Activated CD4-positive, alpha-beta memory T cell treated with anti-CD3 and anti-CD28 coated beads for 36 hours (primary cell): ENCODE data around the gene JAML. TPM values are rescaled to one million over a fixed set of nuclear protein-coding genes. Genes with fewer than 3 reads are reported as not detected.

Experiments used
- CTCF ChIA-PET: fragments of 350-600 bp; sonication (Branson Sonifier 250); formaldehyde crosslinking; loops from one replicate; lab custom pipeline; 2021; ENCODE audit warnings: antibody characterized with exemption, inconsistent platforms; lab: Charles Lee
- POLR2A ChIA-PET: fragments of 350-600 bp; sonication (Branson Sonifier 250); formaldehyde crosslinking; loops from one replicate; lab custom pipeline; 2021; ENCODE audit warnings: antibody characterized with exemption; lab: Charles Lee
- DNase-seq: peaks from one replicate; pipeline ENCODE4 v3.0.0-alpha.2; 2020
- H3K27ac Mint-ChIP-seq: one replicate; pipeline ENCODE4 v1.8.0; 2021; ENCODE audit warnings: mixed read lengths
- H3K27me3 Mint-ChIP-seq: one replicate; pipeline ENCODE4 v1.8.0; 2021; ENCODE audit warnings: mixed read lengths
- H3K36me3 Mint-ChIP-seq: one replicate; pipeline ENCODE4 v1.8.0; 2021; ENCODE audit warnings: mixed read lengths
- H3K4me1 Mint-ChIP-seq: one replicate; pipeline ENCODE4 v1.8.0; 2021; ENCODE audit warnings: low read depth, mixed read lengths
- H3K4me3 Mint-ChIP-seq: one replicate; pipeline ENCODE4 v1.8.0; 2021; ENCODE audit warnings: mild to moderate bottlenecking, mixed read lengths
- H3K9me3 Mint-ChIP-seq: one replicate; pipeline ENCODE4 v1.8.0; 2021; ENCODE audit warnings: mixed read lengths
- intact Hi-C: fragments of 100-400 bp; cut with micrococcal nuclease; formaldehyde crosslinking; loops from one replicate; pipeline ENCODE4 v1.15.1; 2023
- total RNA-seq, 2 experiments: library from RNA; stranded (reverse); gene quantifications; one replicate each; pipeline ENCODE4 v1.2.3, GENCODE V29; 2021

Gene JAML
- total RNA-seq, 2 experiments from 2014 or later: 155 to 163 TPM

- intact Hi-C loops: loop anchor here (1.0 to 5.0 kb wide), 9 partner anchors 8 to 222 kb away; partner anchors contain the start of genes CD3D, JAML and MPZL3
- Mint-ChIP-seq H3K4me1 (peaks cover 97% of the 10 kb centered on the region), H3K9me3 (no peaks in the 10 kb centered on the region), H3K27me3 (no peaks in the 10 kb centered on the region), H3K27ac (peak overlapping the region; percentile 97), H3K4me3 (peak overlapping the region; percentile 81), H3K36me3 (peaks cover 58% of the 10 kb centered on the region)
- ChIA-PET CTCF (interaction anchor here (0.5 to 4.0 kb wide), 10 partner anchors 8 to 122 kb away, joined by 3 to 14 read pairs (median 6); partner anchors contain the start of genes JAML and MPZL3), POLR2A (interaction anchor here (0.7 to 8.2 kb wide), 16 partner anchors 9 to 231 kb away, joined by 3 to 83 read pairs (median 8); partner anchors contain the start of genes CD3D, CD3E, IL10RA and JAML)
- peak; percentile 78 for DNase-seq
These were observed 8.0 kb downstream of the JAML start for GRCh38 chr11:118216621-118217481.

- DNase-seq: no peak
- intact Hi-C loops: loop anchor here (2.0 to 5.0 kb wide), 3 partner anchors 127 to 223 kb away; partner anchors contain the start of gene CD3D
- Mint-ChIP-seq H3K27ac (peak overlapping the region; percentile 97), H3K36me3 (peaks cover 58% of the 10 kb centered on the region), H3K4me3 (peak overlapping the region; percentile 81), H3K9me3 (no peaks in the 10 kb centered on the region), H3K4me1 (peaks cover 95% of the 10 kb centered on the region), H3K27me3 (no peaks in the 10 kb centered on the region)
- ChIA-PET POLR2A (interaction anchor here (0.7 to 8.2 kb wide), 9 partner anchors 10 to 123 kb away, joined by 3 to 83 read pairs (median 9); partner anchors contain the start of genes JAML and MPZL3), CTCF (interaction anchor here (0.8 to 4.0 kb wide), 10 partner anchors 11 to 248 kb away, joined by 3 to 14 read pairs (median 6); partner anchors contain the start of gene MPZL3)
These were observed 9.0 kb downstream of the JAML start for GRCh38 chr11:118215765-118216164.

DNA sequence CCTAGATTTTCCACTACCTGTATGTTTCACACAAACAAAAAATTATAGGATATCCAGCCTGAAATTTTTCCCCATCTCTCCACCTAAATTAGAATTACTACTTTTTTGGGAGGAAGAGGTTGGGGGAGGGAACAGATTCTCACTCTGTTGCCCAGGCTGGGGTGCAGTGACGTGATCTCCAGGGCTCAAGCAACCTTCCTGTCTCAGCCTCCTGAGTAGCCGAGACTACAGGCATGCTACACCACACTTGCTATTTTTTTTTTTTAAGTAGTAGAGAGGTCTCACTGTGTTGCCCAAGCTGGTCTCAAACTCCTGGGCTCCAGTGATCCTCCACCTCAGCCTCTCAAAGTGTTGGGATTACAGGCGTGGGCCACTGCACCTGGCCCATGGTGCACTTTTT, 9.5 kb downstream of the JAML start:
- ChIA-PET POLR2A (interaction anchor here (0.8 to 8.2 kb wide), 6 partner anchors 10 to 89 kb away, joined by 3 to 83 read pairs (median 50); partner anchors contain the start of genes CD3E, JAML and MPZL3), CTCF (interaction anchor here (0.8 to 2.9 kb wide), 6 partner anchors 12 to 248 kb away, joined by 3 to 14 read pairs (median 8); no protein-coding TSS in a partner anchor)
- H3K9me3 Mint-ChIP-seq: no peaks in the 10 kb centered on the region
- intact Hi-C loops: loop anchor here (5.0 kb wide), 1 partner anchor 213 kb away; no protein-coding TSS in a partner anchor
- H3K27me3 Mint-ChIP-seq: no peaks in the 10 kb centered on the region
- peaks cover 94% of the 10 kb centered on the region for H3K4me1 Mint-ChIP-seq
- H3K27ac Mint-ChIP-seq: peak overlapping the region; percentile 97
- H3K4me3 Mint-ChIP-seq: peak overlapping the region; percentile 81
- H3K36me3 Mint-ChIP-seq: peaks cover 62% of the 10 kb centered on the region
- peak; percentile 48 for DNase-seq

DNA sequence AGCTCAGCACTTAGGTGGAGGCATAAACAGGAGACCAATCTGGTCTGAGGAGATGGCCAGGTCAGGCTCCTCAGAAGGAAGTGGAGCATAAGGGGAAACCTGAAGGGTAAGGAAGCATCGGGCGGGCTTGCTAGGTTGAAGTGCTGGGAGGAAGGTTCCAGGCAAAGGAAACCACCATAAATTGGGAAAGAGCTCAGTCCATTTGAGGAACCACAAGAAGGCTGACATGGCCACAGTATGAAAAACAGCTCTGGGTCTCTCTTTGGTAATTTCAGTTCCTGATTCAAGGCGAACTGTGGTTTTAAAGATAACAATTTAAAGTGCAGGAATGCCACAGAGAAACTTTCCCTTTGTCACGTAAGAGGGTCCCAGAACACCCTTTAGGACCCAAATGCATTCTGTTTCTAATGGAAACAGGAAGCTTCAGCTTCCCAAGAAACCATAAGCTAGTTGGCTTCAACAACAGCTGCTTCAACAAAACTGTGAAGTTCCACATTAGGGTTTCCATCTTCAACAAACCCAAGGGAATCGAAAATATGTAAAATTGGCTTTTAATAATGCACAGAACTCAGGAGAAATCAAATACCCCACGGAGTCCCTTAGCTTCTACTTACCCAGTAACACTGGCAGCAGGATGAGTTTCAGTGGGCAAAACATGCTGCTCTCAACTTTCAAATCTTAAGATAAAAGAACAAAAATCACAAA, 10.4 kb downstream of the JAML start:
- POLR2A ChIA-PET: interaction anchor here (0.6 to 8.2 kb wide), 9 partner anchors 10 to 90 kb away, joined by 3 to 83 read pairs (median 7); partner anchors contain the start of genes CD3E, JAML and MPZL3
- Mint-ChIP-seq H3K36me3 (peaks cover 59% of the 10 kb centered on the region), H3K4me1 (peaks cover 91% of the 10 kb centered on the region), H3K4me3 (peak overlapping the region; percentile 81), H3K27ac (peak overlapping the region; percentile 97), H3K9me3 (no peaks in the 10 kb centered on the region), H3K27me3 (no peaks in the 10 kb centered on the region)
- no peak for DNase-seq
- intact Hi-C loops: no loop called here
- CTCF ChIA-PET: interaction anchor here (0.8 to 2.9 kb wide), 7 partner anchors 12 to 90 kb away, joined by 3 to 14 read pairs (median 7); partner anchors contain the start of gene CD3E

GRCh38 chr11:118213781-118214180, 11.0 kb downstream of the JAML start:
- Mint-ChIP-seq H3K36me3 (peaks cover 59% of the 10 kb centered on the region), H3K27me3 (no peaks in the 10 kb centered on the region), H3K9me3 (no peaks in the 10 kb centered on the region), H3K4me3 (peak overlapping the region; percentile 81), H3K4me1 (peaks cover 91% of the 10 kb centered on the region), H3K27ac (peak overlapping the region; percentile 97)
- no peak for DNase-seq
- CTCF ChIA-PET: interaction anchor here (1.7 to 2.9 kb wide), 5 partner anchors 11 to 82 kb away, joined by 7 to 14 read pairs (median 9); no protein-coding TSS in a partner anchor
- intact Hi-C loops: no loop called here
- POLR2A ChIA-PET: interaction anchor here (0.9 to 8.2 kb wide), 7 partner anchors 10 to 91 kb away, joined by 3 to 83 read pairs (median 9); partner anchors contain the start of genes CD3E, JAML and MPZL3

DNA sequence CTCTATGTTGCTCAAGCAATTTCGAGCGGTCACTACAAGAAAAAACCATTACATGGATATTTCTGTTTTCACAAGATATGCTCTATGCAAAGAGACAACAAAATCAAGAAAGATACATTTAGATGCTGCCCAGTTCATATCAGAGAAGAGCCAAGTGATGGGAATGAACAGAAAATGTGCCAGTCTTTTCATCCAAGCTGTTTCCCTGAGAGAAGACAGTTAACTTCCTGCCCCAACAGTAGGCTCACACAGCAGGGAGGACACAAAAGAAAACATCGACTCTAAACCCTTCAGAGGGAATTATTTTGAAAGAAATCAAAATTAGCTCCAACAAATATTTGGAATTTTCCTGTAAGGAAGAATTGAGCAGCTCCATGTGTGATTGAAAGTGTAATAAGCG, 11.6 kb downstream of the JAML start:
- Mint-ChIP-seq H3K4me1 (peaks cover 88% of the 10 kb centered on the region), H3K36me3 (peaks cover 57% of the 10 kb centered on the region), H3K27ac (peak overlapping the region; percentile 97), H3K27me3 (no peaks in the 10 kb centered on the region), H3K9me3 (no peaks in the 10 kb centered on the region), H3K4me3 (peak overlapping the region; percentile 30)
- POLR2A ChIA-PET: interaction anchor here (1.8 to 8.2 kb wide), 4 partner anchors 9 to 38 kb away, joined by 9 to 83 read pairs (median 45); partner anchors contain the start of genes JAML and MPZL3
- CTCF ChIA-PET: interaction anchor here (2.1 kb wide), 2 partner anchors 14 to 82 kb away, joined by 7 to 13 read pairs; no protein-coding TSS in a partner anchor
- DNase-seq: no peak
- intact Hi-C loops: no loop called here

GRCh38 chr11:118212781-118213191, 12.0 kb downstream of the JAML start:
- intact Hi-C loops: no loop called here
- Mint-ChIP-seq H3K27me3 (no peaks in the 10 kb centered on the region), H3K4me3 (peak overlapping the region; percentile 30), H3K27ac (peak overlapping the region; percentile 97), H3K4me1 (peaks cover 88% of the 10 kb centered on the region), H3K9me3 (no peaks in the 10 kb centered on the region), H3K36me3 (peaks cover 61% of the 10 kb centered on the region)
- CTCF ChIA-PET: interaction anchor here (2.1 to 2.7 kb wide), 2 partner anchors 14 to 83 kb away, joined by 7 to 9 read pairs; no protein-coding TSS in a partner anchor
- POLR2A ChIA-PET: interaction anchor here (2.5 to 8.2 kb wide), 2 partner anchors 9 to 38 kb away, joined by 9 to 83 read pairs; partner anchors contain the start of gene MPZL3
- no peak for DNase-seq

DNA sequence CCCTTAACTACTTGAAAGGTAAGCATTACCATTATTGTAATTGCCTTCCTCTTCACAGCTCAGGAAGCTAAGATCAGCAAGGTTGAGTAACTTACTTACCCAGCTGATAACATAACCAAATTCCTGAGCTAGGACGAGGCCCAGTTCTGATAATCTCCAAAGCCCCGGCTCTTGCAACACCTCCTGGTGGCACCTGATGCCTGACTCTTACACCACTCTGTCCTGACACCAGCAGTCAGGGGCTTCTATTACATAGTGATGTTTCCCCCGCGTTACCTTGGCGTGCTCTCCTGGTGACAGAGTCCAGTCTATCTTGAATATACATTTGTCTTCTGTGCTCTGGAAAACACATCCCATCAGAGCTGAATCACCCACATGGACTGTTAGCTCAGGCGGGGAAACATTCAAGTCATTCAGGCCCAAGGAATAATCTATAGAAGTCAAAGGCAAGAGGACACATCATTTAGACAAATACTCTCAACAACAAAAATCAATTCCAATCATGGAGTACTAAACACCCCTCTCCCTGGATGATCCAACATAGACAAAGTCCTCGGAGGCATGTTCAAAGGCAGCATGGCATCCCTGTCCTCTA, 12.6 kb downstream of the JAML start:
- Mint-ChIP-seq H3K9me3 (no peaks in the 10 kb centered on the region), H3K27ac (peak overlapping the region; percentile 97), H3K4me3 (no peak overlapping the region), H3K4me1 (peaks cover 87% of the 10 kb centered on the region), H3K36me3 (peaks cover 66% of the 10 kb centered on the region), H3K27me3 (no peaks in the 10 kb centered on the region)
- intact Hi-C loops: no loop called here
- ChIA-PET CTCF (interaction anchor here (0.7 to 2.7 kb wide), 3 partner anchors 10 to 83 kb away, joined by 3 to 9 read pairs (median 5); no protein-coding TSS in a partner anchor), POLR2A (interaction anchor here (0.6 to 2.5 kb wide), 5 partner anchors 10 to 48 kb away, joined by 3 to 9 read pairs (median 5); partner anchors contain the start of genes JAML and MPZL3)
- no peak for DNase-seq

- intact Hi-C loops: no loop called here
- no peak for DNase-seq
- ChIA-PET CTCF (interaction anchor here (0.7 to 2.7 kb wide), 4 partner anchors 9 to 84 kb away, joined by 3 to 9 read pairs (median 4); no protein-coding TSS in a partner anchor), POLR2A (interaction anchor here (0.6 to 1.4 kb wide), 2 partner anchors 9 to 35 kb away, joined by 3 to 7 read pairs; no protein-coding TSS in a partner anchor)
- Mint-ChIP-seq H3K9me3 (no peaks in the 10 kb centered on the region), H3K4me3 (no peak overlapping the region), H3K36me3 (peaks cover 77% of the 10 kb centered on the region), H3K4me1 (peaks cover 88% of the 10 kb centered on the region), H3K27ac (peak overlapping the region; percentile 50), H3K27me3 (no peaks in the 10 kb centered on the region)
These were observed 13.8 kb downstream of the JAML start for GRCh38 chr11:118211006-118211405.

GRCh38 chr11:118210323-118210722, 14.5 kb downstream of the JAML start:
- ChIA-PET CTCF (interaction anchor here (1.8 to 2.7 kb wide), 2 partner anchors 8 to 12 kb away, joined by 5 to 9 read pairs; no protein-coding TSS in a partner anchor), POLR2A (interaction anchor here (1.0 kb wide), 1 partner anchor 16 kb away, joined by 4 read pairs; no protein-coding TSS in a partner anchor)
- H3K27me3 Mint-ChIP-seq: no peaks in the 10 kb centered on the region
- no peak overlapping the region for H3K4me3 Mint-ChIP-seq
- no peak for DNase-seq
- H3K36me3 Mint-ChIP-seq: peaks cover 81% of the 10 kb centered on the region
- H3K27ac Mint-ChIP-seq: peak overlapping the region; percentile 38
- H3K4me1 Mint-ChIP-seq: peaks cover 89% of the 10 kb centered on the region
- intact Hi-C loops: no loop called here
- H3K9me3 Mint-ChIP-seq: no peaks in the 10 kb centered on the region
